SK-N-SH (cell line): ENCODE data around the gene NHS. TPM values are rescaled to one million over a fixed set of nuclear protein-coding genes. Genes with fewer than 3 reads are reported as not detected.

Experiments used
- CTCF ChIA-PET: fragments of 300-600, 350-600 bp; formaldehyde crosslinking; extraction: SDS; loops from one replicate; lab custom pipeline; 2021; lab: Yijun Ruan, JAX
- POLR2A ChIA-PET: fragments of 350-600 bp; sonication (Branson Sonifier 250); formaldehyde crosslinking; extraction: SDS; loops from one replicate; lab custom pipeline; 2020; ENCODE audit warnings: antibody characterized with exemption, inconsistent platforms; lab: Yijun Ruan, JAX
- DNase-seq: peaks from one replicate; pipeline ENCODE4 v3.0.0; 2012
- H2AFZ ChIP-seq: fragments of 200-600 bp; sonication (generic); 2 replicates; pipeline ENCODE4 v1.8.1; 2016; ENCODE audit warnings: antibody characterized with exemption, mild to moderate bottlenecking, low read depth
- H3F3A ChIP-seq: fragments of 200-600 bp; sonication (generic); replicated peaks from 2 replicates; pipeline ENCODE3; 2016; ENCODE audit warnings: antibody characterized with exemption, mild to moderate bottlenecking; ENCODE audit not compliant: insufficient read depth
- H3K27ac ChIP-seq, 2 experiments: fragments of 200-500 bp in 1 of 2; fragments of 200-600 bp in 1 of 2; sonication (Bioruptor generic) in 1 of 2; sonication (generic), shearing (Covaris generic) in 1 of 2; 2 replicates each; pipeline versions ENCODE4 v1.5.1 to v1.6.1; 2014 to 2016; ENCODE audit warnings: low read depth in 2 of 2, inconsistent platforms in 1 of 2, low read length in 1 of 2, mild to moderate bottlenecking in 1 of 2, mixed read lengths in 1 of 2
- H3K27me3 ChIP-seq: fragments of 200-600 bp; sonication (generic), shearing (Covaris generic); 2 replicates; pipeline ENCODE4 v1.6.1; 2016; ENCODE audit warnings: mixed run types; ENCODE audit not compliant: insufficient read depth
- H3K36me3 ChIP-seq, 2 experiments: fragments of 200-500 bp in 1 of 2; fragments of 200-600 bp in 1 of 2; sonication (Bioruptor generic) in 1 of 2; sonication (generic) in 1 of 2; replicated peaks in 1 of 2; 2 replicates each; pipeline versions ENCODE3 to v1.5.1; 2014 to 2016; ENCODE audit warnings: low read length in 1 of 2, mild to moderate bottlenecking in 1 of 2; ENCODE audit not compliant: insufficient read depth in 2 of 2, control insufficient read depth in 1 of 2
- H3K4me1 ChIP-seq, 2 experiments: fragments of 200-500 bp in 1 of 2; fragments of 200-600 bp in 1 of 2; sonication (Bioruptor generic) in 1 of 2; sonication (generic), shearing (Covaris generic) in 1 of 2; 2 replicates each; pipeline versions ENCODE4 v1.5.1 to v1.6.1; 2014 to 2016; ENCODE audit warnings: low read depth in 1 of 2, low read length in 1 of 2, mixed run types in 1 of 2; ENCODE audit not compliant: insufficient read depth in 2 of 2, control insufficient read depth in 1 of 2
- H3K4me2 ChIP-seq: fragments of 200-600 bp; sonication (generic), shearing (Covaris generic); 2 replicates; pipeline ENCODE4 v1.6.1; 2017; ENCODE audit warnings: mixed run types
- H3K4me3 ChIP-seq, 2 experiments: fragments of 200-500 bp in 1 of 2; fragments of 200-600 bp in 1 of 2; sonication (Bioruptor generic) in 1 of 2; sonication (generic), shearing (Covaris generic) in 1 of 2; 2 replicates each; pipeline versions ENCODE4 v1.5.1 to v1.8.1; 2014 to 2016; ENCODE audit warnings: low read depth in 2 of 2, inconsistent platforms in 1 of 2, low read length in 1 of 2, mild to moderate bottlenecking in 1 of 2, mixed read lengths in 1 of 2, moderate library complexity in 1 of 2
- H3K79me2 ChIP-seq: fragments of 200-600 bp; sonication (generic); 2 replicates; pipeline ENCODE4 v1.8.1; 2017; ENCODE audit warnings: mild to moderate bottlenecking; ENCODE audit not compliant: insufficient read depth
- H3K9ac ChIP-seq: fragments of 200-600 bp; sonication (generic); 2 replicates; pipeline ENCODE4 v1.6.1; 2017; ENCODE audit warnings: mixed run types
- H3K9me2 ChIP-seq: fragments of 200-600 bp; sonication (generic); 2 replicates; pipeline ENCODE4 v1.6.1; 2017; ENCODE audit warnings: mixed run types
- H3K9me3 ChIP-seq: fragments of 200-600 bp; sonication (generic); 2 replicates; pipeline ENCODE4 v1.6.1; 2017; ENCODE audit warnings: mixed run types, mild to moderate bottlenecking, moderate library complexity
- H4K20me1 ChIP-seq: fragments of 200-600 bp; sonication (generic); 2 replicates; pipeline ENCODE4 v1.6.1; 2017; ENCODE audit warnings: mild to moderate bottlenecking, mixed run types; ENCODE audit not compliant: insufficient read depth
- CHD2 ChIP-seq: fragments of 150-350 bp; IDR thresholded peaks from 2 replicates; pipeline ENCODE4 v1.6.1; 2018; ENCODE audit warnings: low read length; ENCODE audit not compliant: partially characterized antibody
- ELF1 ChIP-seq: IDR thresholded peaks from 2 replicates; pipeline ENCODE4 v1.4.0; 2012
- EP300 ChIP-seq, 2 experiments: IDR thresholded peaks; 2 replicates each; pipeline versions ENCODE4 v1.4.0 to v1.6.1; 2012; ENCODE audit warnings: borderline replicate concordance in 1 of 2, low read depth in 1 of 2, low read length in 1 of 2
- EZH2phosphoT487 ChIP-seq: fragments of 200-600 bp; sonication (generic); IDR thresholded peaks from 2 replicates; pipeline ENCODE4 v1.6.1; 2017; ENCODE audit warnings: low read depth, mixed run types, mild to moderate bottlenecking, antibody characterized with exemption, moderate library complexity, borderline replicate concordance
- FOXM1 ChIP-seq: IDR thresholded peaks from 2 replicates; pipeline ENCODE4 v1.4.0; 2012; ENCODE audit warnings: low read depth, mild to moderate bottlenecking
- GATA2 ChIP-seq: sonication (generic); formaldehyde crosslinking; IDR thresholded peaks from 2 replicates; pipeline ENCODE4 v1.5.0; 2020; ENCODE audit warnings: mild to moderate bottlenecking, missing genetic modification reagents
- NFIC ChIP-seq: IDR thresholded peaks from 2 replicates; pipeline ENCODE4 v1.4.0; 2012; ENCODE audit warnings: borderline replicate concordance
- NRF1 ChIP-seq: IDR thresholded peaks from 2 replicates; pipeline ENCODE4 v1.6.1; 2012; ENCODE audit warnings: low read depth, mild to moderate bottlenecking, low read length
- POLR2AphosphoS5 ChIP-seq: IDR thresholded peaks from 2 replicates; pipeline ENCODE4 v1.6.1; 2012; ENCODE audit warnings: low read depth, low read length
- RAD21 ChIP-seq: IDR thresholded peaks from 2 replicates; pipeline ENCODE4 v1.6.1; 2012; ENCODE audit warnings: mild to moderate bottlenecking, low read length
- RFX5 ChIP-seq: IDR thresholded peaks from 2 replicates; pipeline ENCODE4 v1.6.1; 2012; ENCODE audit warnings: mild to moderate bottlenecking, improper control_type of control experiment, low read length
- SMC3 ChIP-seq: IDR thresholded peaks from 2 replicates; pipeline ENCODE4 v1.6.1; 2012; ENCODE audit warnings: low read depth, low read length, improper control_type of control experiment
- TAF1 ChIP-seq: IDR thresholded peaks from 2 replicates; pipeline ENCODE4 v1.6.1; 2012; ENCODE audit warnings: low read depth, mild to moderate bottlenecking, low read length, moderate library complexity, borderline replicate concordance
- YY1 ChIP-seq: IDR thresholded peaks from 2 replicates; pipeline ENCODE4 v1.4.0; 2012; ENCODE audit warnings: low read depth, mild to moderate bottlenecking
- whole genome bisulfite sequencing: methylation state at CpG from one replicate; pipeline ENCODE4 v1.1.6; 2017; ENCODE audit warnings: low lambda C conversion rate; 5-methylcytosine and 5-hydroxymethylcytosine counted together
- polyA plus RNA-seq, 3 experiments: library from polyadenylated mRNA; depleted of rRNA; stranded (reverse); fragments of >200 nt; gene quantifications; 2 replicates each; pipeline ENCODE4 v1.2.3, GENCODE V29; 2012
- TF ChIP-seq, protein P1 (sequence below): IDR thresholded peaks from 2 replicates; pipeline ENCODE4 v1.6.1; 2012; ENCODE audit warnings: mild to moderate bottlenecking, low read depth, low read length, moderate library complexity
- TF ChIP-seq, protein P2 (sequence below): IDR thresholded peaks from 2 replicates; pipeline ENCODE4 v1.4.0; 2012; ENCODE audit warnings: low read depth, borderline replicate concordance
- TF ChIP-seq, protein P3 (sequence below): IDR thresholded peaks from 2 replicates; pipeline ENCODE4 v1.4.0; 2012; ENCODE audit warnings: low read depth
- TF ChIP-seq, protein P4 (sequence below): IDR thresholded peaks from 2 replicates; pipeline ENCODE4 v1.4.0; 2012; ENCODE audit warnings: low read depth, borderline replicate concordance
- TF ChIP-seq, protein P5 (sequence below): IDR thresholded peaks from 2 replicates; pipeline ENCODE4; 2012
- TF ChIP-seq, protein P6 (sequence below): fragments of 150-350 bp; IDR thresholded peaks from 2 replicates; pipeline ENCODE4 v1.6.1; 2016; ENCODE audit warnings: mild to moderate bottlenecking, low read depth, low read length

The NHS gene
- polyA plus RNA-seq, 1 of the 3 experiments (the other 2 are of a cell fraction), result 1.0 TPM

DNA sequence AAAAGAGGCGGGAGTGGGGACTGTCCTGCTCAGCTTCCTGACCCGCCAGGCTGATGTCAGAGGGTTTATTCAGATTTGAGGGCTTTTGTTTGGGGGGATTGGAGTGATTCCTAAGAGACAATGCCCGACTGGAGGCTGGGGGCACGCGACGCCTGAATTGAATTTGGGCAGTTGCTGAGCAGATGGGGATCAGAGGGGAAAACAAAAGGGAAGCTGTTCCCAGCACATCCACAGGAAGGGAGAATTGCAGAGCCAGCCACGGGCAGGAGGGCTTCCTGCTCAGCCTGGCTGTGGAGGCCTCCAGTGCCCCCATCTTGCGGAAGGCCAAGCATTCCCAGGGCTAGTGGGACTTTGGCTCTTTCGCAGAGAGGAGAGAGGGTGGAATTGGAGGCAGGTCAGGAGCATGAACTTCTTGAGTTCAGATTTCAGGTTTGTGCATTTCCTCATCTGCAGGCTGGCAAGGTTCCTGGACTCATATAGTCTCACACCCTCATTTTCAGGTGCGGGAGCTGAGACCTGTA, 162.8 kb downstream of the NHS start:
- no peaks in the 10 kb centered on the region for H3K79me2 ChIP-seq
- no peak overlapping the region for H3K27ac ChIP-seq

DNA sequence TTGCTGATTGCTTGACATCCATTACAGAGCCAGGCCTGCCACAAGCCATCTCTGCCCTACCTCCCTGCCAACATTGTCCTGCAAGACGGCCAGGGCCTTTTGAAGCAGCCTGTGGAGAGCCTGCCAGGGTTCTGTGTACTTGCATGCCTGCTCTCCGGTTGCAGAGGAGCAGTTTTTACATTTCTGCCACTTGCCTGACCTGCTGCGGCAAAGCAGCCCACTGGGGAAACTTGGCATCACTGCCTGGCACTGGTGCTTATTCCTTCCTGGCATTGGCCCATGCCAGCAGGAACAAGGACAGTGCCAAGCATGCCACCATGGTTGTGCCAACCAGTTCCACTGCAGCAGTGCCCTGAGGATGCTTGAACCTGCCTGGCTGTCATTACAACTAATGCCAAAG, 167.1 kb downstream of the NHS start:
- no peak overlapping the region for H3K4me2 ChIP-seq
- no peaks in the 10 kb centered on the region for H3K9me2 ChIP-seq
- H3K27me3 ChIP-seq, result no peaks in the 10 kb centered on the region; the same call in 1 of the 2 replicates
- no CpG with 5 or more reads among the region's 3 CpGs for WGBS
- DNase-seq, result no peak
- TF ChIP-seq NRF1 (no peak), CHD2 (no peak), SMC3 (no peak), RFX5 (no peak), GATA2 (CRISPR knock-in tag) (no peak), POLR2AphosphoS5 (no peak), YY1 (no peak), ELF1 (no peak), TAF1 (no peak)
- TF ChIP-seq, protein P1, sequence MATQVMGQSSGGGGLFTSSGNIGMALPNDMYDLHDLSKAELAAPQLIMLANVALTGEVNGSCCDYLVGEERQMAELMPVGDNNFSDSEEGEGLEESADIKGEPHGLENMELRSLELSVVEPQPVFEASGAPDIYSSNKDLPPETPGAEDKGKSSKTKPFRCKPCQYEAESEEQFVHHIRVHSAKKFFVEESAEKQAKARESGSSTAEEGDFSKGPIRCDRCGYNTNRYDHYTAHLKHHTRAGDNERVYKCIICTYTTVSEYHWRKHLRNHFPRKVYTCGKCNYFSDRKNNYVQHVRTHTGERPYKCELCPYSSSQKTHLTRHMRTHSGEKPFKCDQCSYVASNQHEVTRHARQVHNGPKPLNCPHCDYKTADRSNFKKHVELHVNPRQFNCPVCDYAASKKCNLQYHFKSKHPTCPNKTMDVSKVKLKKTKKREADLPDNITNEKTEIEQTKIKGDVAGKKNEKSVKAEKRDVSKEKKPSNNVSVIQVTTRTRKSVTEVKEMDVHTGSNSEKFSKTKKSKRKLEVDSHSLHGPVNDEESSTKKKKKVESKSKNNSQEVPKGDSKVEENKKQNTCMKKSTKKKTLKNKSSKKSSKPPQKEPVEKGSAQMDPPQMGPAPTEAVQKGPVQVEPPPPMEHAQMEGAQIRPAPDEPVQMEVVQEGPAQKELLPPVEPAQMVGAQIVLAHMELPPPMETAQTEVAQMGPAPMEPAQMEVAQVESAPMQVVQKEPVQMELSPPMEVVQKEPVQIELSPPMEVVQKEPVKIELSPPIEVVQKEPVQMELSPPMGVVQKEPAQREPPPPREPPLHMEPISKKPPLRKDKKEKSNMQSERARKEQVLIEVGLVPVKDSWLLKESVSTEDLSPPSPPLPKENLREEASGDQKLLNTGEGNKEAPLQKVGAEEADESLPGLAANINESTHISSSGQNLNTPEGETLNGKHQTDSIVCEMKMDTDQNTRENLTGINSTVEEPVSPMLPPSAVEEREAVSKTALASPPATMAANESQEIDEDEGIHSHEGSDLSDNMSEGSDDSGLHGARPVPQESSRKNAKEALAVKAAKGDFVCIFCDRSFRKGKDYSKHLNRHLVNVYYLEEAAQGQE, result no peak
- TF ChIP-seq, protein P2, sequence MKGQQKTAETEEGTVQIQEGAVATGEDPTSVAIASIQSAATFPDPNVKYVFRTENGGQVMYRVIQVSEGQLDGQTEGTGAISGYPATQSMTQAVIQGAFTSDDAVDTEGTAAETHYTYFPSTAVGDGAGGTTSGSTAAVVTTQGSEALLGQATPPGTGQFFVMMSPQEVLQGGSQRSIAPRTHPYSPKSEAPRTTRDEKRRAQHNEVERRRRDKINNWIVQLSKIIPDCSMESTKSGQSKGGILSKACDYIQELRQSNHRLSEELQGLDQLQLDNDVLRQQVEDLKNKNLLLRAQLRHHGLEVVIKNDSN, result no peak
- TF ChIP-seq, protein P3, sequence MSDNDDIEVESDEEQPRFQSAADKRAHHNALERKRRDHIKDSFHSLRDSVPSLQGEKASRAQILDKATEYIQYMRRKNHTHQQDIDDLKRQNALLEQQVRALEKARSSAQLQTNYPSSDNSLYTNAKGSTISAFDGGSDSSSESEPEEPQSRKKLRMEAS, result no peak
- TF ChIP-seq, protein P4, sequence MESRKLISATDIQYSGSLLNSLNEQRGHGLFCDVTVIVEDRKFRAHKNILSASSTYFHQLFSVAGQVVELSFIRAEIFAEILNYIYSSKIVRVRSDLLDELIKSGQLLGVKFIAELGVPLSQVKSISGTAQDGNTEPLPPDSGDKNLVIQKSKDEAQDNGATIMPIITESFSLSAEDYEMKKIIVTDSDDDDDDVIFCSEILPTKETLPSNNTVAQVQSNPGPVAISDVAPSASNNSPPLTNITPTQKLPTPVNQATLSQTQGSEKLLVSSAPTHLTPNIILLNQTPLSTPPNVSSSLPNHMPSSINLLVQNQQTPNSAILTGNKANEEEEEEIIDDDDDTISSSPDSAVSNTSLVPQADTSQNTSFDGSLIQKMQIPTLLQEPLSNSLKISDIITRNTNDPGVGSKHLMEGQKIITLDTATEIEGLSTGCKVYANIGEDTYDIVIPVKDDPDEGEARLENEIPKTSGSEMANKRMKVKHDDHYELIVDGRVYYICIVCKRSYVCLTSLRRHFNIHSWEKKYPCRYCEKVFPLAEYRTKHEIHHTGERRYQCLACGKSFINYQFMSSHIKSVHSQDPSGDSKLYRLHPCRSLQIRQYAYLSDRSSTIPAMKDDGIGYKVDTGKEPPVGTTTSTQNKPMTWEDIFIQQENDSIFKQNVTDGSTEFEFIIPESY, result no peak
- no peak overlapping the region for H3K9ac ChIP-seq
- H3F3A ChIP-seq, result no peaks in the 10 kb centered on the region
- CTCF ChIA-PET, result interaction anchor here (1.2 to 1.4 kb wide), 2 partner anchors 50 to 168 kb away, joined by 3 read pairs; no protein-coding TSS in a partner anchor
- H3K79me2 ChIP-seq, result no peaks in the 10 kb centered on the region
- POLR2A ChIA-PET, result no interaction called here
- no peak overlapping the region for H3K4me3 ChIP-seq
- H3K9me3 ChIP-seq, result no peaks in the 10 kb centered on the region
- H2AFZ ChIP-seq, result no peak overlapping the region
- H3K4me1 ChIP-seq, result peaks cover 0 to 2% of the 10 kb centered on the region in 2 experiments; a peak in 1 of 4 replicates
- H3K27ac ChIP-seq, result no peak overlapping the region
- H3K36me3 ChIP-seq, result no peaks in the 10 kb centered on the region
- H4K20me1 ChIP-seq, result no peaks in the 10 kb centered on the region

More for the DNA sequence above, 162.8 kb downstream of the NHS start:
- Histone ChIP-seq H3K27me3 (no peaks in the 10 kb centered on the region; the same call in 1 of the 2 replicates), H3K9ac (no peak overlapping the region), H3K9me3 (no peaks in the 10 kb centered on the region), H3K36me3 (no peaks in the 10 kb centered on the region), H3F3A (no peaks in the 10 kb centered on the region), H2AFZ (no peak overlapping the region), H3K4me1 (peaks cover 0 to 2% of the 10 kb centered on the region in 2 experiments; a peak in 1 of 4 replicates), H4K20me1 (no peaks in the 10 kb centered on the region), H3K4me3 (no peak overlapping the region), H3K9me2 (no peaks in the 10 kb centered on the region), H3K4me2 (no peak overlapping the region)
- ChIA-PET CTCF (interaction anchor here (1.4 kb wide), 2 partner anchors 10 to 295 kb away, joined by 4 to 5 read pairs; no protein-coding TSS in a partner anchor), POLR2A (no interaction called here)
- 63% methylated on average over 8 of the region's 10 CpGs for WGBS
- no peak for TF ChIP-seq RAD21
- no peak for TF ChIP-seq FOXM1
- TF ChIP-seq NFIC, result no peak
- TF ChIP-seq, protein P5, sequence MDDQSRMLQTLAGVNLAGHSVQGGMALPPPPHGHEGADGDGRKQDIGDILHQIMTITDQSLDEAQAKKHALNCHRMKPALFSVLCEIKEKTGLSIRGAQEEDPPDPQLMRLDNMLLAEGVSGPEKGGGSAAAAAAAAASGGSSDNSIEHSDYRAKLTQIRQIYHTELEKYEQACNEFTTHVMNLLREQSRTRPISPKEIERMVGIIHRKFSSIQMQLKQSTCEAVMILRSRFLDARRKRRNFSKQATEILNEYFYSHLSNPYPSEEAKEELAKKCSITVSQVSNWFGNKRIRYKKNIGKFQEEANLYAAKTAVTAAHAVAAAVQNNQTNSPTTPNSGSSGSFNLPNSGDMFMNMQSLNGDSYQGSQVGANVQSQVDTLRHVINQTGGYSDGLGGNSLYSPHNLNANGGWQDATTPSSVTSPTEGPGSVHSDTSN, result no peak
- TF ChIP-seq POLR2AphosphoS5, result no peak
- TF ChIP-seq, protein P6, sequence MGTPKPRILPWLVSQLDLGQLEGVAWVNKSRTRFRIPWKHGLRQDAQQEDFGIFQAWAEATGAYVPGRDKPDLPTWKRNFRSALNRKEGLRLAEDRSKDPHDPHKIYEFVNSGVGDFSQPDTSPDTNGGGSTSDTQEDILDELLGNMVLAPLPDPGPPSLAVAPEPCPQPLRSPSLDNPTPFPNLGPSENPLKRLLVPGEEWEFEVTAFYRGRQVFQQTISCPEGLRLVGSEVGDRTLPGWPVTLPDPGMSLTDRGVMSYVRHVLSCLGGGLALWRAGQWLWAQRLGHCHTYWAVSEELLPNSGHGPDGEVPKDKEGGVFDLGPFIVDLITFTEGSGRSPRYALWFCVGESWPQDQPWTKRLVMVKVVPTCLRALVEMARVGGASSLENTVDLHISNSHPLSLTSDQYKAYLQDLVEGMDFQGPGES, result no peak
- TF ChIP-seq EZH2phosphoT487, result no peak
- no peak for TF ChIP-seq EP300 (IDR thresholded peaks at IDR 0.05; ENCODE audit: borderline replicate concordance in 1 of 2, low read depth in 1 of 2, low read length in 1 of 2)
- DNase-seq, result no peak
